Activated gamma-delta T cell treated with Interleukin-2 at 50 U/mL for 16 hours (primary cell): ENCODE data around the gene FRMD4B.
"Not testable (repeated sequence)": the region's sequence is repeated elsewhere in the genome, so short reads cannot be mapped to it uniquely, and the experiment has no call there.

Experiments used
- DNase-seq: peaks from one replicate; pipeline ENCODE4 v3.0.0-alpha.2; 2020

FRMD4B gene

DNA sequence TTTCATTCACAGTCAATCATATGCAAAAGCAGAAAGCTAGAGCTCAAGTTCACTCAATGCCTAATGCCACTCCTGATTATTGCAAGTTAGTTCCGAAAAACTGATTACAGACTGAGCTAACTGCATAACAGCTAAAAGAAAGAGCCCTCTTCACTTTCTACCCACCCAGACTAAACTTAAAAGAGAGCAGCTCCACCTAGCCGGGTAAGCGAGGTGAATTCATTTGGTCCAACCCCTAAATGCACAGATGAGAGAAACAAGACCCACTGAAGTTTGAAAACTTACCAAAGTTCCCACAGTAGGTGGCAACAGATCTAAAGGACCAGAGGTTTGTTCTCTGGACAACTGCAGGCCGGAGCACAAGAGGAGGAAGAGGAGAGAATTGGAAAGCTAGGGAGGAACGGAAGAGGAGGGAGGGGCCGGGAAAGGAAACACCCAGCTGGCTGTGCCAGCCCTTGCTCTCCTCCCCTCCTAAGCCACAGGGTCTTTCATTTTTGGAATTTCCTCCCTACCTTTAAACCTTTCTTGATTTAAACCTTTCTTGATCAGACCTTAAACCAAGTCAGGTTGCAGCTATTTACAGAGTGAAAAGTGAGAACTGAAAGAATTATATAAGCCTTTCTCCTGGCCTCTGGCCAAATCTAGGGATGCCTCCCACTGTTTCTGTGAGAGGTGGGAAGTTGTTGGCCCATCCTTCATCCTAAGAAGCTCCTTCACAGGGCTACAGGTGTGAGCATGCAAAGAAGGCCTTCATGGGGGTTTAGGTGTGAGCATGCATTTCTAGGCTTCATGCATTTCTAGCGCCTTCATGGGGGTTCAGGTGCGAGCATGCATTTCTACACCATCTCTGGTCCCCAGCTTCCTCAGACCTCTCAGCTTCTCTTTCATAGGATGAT is 148.8 kb downstream of the FRMD4B start:
- no peak for DNase-seq

DNA sequence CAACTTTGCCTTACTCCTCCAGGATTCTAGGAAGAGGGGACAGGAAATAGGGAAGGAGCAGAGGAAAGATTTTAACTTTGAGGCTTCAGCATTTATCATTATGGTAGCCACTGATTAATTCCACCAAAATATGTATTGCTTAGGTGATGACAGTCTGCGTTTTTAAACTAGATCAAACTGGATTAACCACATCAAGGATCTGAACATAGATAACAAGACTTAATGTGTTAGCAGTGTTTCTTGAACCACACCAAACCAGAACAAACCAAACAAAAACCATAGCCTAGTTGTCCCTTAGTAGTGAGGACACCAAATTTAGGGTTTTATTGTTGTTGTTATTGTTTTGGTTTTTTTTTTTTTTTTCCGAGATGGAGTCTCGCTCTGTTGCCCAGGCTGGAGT is 150.0 kb downstream of the FRMD4B start:
- DNase-seq, result no peak

DNA sequence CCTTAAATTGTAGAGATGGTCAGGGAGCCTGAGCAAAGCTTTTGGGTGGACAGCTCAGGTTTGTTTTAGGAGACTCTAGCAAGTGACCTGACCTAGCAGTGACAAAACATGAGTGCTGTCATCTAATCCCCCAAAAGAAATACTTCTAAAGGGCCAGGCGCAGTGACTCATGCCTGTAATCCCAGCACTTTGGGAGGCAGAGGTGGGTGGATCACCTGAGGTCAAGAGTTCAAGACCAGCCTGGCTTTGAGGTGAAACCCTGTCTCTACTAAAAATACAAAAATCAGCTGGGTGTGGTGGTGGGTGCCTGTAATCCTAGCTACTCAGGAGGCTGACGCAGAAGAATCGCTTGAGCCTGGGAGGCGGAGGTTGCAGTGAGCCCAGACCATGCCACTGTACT is 150.7 kb downstream of the FRMD4B start:
- DNase-seq, result not testable (repeated sequence)

DNA sequence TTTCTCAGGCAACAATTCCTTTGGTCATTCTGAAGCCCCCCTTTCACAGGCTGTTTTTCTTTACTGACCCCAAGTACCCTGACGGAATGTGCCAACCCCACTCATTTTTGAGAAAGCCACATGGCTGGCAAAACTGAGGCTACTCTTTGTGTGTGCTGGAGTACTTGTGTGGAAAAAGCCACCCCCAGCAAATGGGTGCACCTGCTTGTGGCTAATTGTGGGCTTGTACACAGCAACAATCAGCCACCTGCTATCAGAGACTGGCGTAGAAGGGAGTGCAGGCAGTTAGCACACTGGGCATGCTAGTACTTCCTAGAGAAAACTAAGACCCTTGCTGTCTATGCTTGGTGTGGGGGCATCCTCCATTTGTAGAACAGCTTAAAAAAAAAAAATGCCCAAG is 153.4 kb downstream of the FRMD4B start:
- no peak for DNase-seq

DNA sequence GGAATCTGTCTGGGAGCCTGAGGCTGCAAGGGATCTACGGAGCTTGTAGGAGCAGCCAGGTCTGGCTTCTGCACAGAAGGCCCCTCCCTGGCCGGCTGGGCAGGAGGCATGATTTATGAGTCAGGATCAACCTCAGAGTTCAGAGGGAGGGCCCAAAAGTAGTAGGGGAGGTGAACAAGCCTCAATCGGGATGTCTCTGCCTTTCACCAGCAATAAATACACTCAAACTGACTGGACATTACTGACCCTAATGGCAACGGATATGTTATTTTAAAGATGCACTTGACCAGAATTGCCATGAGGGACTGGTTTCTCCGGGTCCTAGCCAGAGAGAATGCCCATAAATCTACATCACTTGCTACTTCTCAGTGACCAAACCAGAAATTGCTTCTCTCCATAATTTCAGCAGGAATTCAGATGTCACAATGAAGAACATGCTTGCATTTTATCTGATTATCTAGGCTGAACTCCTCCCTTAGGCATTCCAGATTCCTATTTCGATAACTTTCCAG is 153.9 kb downstream of the FRMD4B start:
- DNase-seq, result no peak

DNA sequence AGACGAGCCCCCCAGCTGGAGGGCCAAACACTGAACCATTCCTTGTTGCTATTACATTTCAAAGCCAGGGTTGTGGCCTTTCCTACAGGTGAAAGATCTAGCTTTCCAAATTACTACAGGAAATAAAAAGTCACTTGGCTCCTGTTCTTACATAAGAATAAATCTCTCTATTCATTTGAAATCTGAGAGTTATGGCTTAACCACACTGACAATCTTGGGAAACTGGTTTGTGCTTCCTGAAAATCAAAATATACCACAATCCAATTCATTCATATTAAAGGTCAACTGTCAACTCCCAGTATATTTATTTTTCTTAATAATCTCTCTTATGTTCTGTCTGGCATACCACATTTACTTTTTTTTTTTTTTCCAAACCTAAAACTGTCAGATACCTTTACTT is 159.8 kb downstream of the FRMD4B start:
- DNase-seq, result no peak

DNA sequence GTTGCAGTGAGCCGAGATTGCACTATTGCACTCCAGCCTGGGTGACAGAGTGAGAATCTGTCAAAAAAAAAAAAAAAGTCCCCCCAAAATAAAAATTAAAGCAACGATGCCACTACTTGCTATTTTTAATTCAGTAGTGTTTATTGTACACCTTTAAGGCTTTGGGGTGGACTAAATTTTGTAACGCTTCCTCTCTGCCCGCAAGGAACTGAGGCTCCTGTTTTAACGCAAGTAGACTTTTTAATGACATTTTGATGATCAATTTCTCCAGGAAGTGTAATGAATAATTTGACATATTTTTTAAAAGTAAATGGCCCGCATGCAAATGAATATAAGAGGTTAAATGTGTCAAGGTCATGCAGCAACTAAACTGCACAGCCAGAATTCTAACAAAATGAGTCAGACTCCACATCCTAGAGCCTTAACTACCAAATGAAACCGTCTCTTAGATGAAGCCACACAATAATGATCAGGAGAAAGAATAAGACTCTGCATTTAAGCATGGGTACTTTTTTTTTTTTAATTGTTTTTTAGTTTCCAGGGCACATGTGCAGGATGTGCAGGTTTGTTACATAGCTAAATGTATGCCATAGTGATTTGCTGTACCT is 166.7 kb downstream of the FRMD4B start:
- no peak for DNase-seq

DNA sequence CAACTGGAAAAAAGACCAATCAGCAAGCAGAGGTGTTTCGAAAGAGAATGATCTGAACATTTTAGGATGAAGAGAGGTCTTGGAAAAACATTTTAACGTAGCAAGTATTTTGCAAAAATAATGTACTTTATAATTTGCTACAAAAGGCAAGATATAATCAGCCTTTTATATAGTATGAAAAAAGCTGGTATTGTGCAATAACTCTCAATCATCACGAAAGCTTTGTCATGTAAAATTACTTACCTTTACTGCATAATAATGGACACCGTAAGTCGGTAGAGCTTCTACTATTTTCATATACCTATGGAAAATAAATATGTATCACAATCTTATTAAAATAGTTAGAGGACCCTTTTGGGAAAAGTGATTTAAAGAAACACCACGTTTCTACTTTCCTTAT is 167.8 kb downstream of the FRMD4B start:
- no peak for DNase-seq

DNA sequence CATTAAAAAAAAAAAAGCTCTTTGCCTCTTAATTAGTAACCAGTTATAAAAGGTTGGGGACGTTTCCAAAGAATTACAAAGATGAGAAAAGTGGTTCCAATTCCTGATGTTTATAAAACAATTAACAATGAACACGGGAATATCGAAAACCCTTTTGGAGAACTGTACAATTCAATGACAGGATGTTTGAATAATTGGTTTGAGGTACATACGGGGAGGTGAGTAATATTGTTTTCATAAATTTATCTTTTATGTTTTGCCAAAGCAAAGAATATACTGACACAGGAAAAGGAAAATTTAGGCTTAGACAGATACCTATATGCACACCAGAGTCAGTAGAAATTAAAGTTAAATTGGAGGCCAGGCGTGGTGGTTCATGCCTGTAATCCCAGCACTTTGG is 168.9 kb downstream of the FRMD4B start:
- no peak for DNase-seq

DNA sequence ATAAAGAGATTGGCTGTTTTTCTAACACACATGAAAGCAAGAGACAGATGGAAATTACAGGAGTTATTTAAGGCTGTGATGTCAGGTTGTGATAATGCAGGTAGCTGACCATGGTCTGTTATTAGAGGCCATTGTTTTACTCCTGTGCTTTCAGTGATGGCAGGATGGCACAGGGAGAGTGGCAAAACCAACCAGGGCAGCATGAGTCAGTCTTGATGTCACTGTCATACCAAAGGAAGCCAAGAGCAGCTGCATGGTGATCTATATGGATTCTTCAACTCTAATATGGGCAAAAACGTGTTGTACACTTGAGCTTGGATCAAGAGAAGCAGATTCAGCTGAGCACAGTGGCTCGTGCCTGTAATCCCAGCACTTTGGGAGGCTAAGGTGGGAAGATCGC is 171.6 kb downstream of the FRMD4B start:
- no peak for DNase-seq

DNA sequence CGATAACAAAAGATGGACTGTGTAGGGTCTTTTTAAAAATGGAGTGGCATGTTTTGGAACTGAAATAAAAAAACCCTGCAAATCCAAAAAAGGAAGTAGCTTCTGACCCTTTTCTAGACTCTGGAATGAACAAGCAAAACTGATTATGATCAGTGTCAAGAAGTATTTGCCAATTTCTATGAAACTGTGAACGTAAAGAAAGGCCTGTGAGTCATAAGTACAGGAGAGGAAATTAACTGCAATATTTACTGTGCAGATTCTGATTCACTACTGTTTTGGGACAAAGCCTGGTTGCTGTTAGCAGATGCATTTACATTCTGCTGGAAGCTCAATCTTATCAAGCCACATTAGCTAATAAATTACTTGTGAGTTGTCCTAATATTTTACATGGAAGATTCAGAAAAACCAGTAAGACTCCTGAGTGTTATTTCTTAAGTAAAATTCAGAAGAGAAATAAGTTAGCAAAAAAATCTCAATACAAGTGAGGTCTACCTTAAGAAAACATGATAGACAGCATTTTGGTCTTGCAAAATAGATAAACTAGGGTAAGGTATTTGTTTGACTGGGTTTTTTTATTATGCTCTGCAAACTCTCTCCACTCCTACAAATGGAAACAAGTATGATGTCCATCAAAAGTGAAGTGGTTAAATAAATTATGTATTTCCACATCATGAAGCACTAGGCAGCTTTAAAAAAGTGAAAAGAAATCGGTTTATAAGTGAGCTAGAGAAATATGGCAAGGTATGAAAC is 173.3 kb downstream of the FRMD4B start:
- DNase-seq, result no peak

DNA sequence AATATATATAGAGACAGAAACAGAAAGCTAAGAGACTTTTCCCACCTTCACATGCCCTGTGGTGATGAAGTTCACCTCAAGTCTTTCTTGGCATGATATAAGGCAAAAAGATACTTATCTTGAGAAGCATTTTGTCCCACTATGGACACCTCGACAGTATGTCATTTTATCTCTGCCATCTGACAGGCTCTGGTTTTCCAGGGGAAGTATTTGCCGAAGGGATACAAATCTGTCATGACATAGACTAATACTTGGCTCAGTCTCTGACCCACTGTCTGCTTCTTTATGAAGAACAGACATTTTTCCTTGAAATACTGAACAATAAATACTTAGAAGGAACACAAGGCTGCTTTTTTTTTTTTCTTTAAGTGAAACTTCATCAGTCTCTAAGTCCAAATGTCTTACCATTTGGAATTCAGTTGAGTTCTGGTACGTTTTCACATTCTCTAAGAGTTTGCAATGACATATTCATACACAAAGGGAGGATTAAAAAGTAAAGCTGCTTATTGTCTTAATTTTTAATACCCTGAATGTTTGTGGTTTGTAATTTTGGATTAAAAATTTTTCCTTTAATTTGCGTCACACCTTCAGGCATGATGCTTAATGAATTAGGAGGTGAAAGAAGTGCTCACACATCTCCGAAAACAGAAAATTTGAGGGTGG is 175.7 kb downstream of the FRMD4B start:
- no peak for DNase-seq

DNA sequence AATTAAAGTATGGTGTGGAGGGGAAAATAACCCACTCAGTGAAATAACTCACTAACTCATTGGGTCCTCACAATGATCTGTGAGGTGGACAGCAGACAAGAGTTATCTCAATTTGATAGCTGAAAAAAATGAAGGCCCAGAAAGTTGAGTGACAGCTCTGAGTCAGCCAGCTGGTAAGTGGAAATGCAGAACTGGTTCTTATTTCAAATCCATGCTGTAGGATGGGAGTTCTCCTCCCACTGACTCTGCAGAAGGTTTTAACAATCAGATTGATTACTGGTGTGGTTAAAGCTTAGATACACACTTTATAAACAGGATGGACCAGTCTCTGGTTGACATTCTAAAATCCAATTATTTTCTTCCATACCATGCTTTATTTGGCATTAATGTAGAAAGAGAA is 176.5 kb downstream of the FRMD4B start:
- DNase-seq, result no peak

DNA sequence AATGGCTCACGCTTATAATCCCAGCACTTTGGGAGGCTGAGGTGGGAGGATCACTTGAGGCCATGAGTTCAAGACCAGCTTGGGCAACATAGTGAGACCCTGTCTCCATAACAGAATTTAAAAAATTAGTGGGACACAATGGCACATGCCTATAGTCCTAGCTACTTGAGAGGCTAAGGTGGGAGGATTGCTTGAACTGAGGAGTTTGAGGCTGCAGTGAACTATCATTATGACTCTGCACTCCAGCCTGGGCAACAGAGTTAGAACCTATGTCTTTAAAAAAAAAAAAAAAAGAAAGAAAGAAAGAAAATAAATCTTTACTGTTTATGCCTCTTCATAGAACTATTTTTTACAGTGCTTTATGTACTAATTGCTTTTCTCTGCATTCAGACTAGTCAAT is 178.9 kb downstream of the FRMD4B start:
- DNase-seq, result no peak

DNA sequence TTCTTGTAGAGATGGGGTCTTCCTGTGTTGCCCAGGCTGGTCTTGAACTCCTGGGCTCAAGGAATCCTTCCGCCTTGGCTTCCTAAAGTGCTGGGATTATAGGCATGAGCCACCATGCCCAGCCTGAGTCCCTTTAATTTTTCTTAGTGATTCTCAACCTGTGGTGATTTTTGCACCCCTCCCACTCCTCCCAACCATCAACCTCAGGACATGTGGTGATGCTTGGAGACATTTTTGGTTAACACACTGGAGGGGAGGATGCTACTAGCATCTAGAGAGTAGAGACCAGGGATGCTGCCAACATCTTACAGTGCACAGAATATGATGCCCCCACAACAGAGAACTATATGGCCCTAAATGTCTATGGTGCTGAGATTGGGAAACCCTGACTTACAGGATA is 180.5 kb downstream of the FRMD4B start:
- DNase-seq, result no peak

DNA sequence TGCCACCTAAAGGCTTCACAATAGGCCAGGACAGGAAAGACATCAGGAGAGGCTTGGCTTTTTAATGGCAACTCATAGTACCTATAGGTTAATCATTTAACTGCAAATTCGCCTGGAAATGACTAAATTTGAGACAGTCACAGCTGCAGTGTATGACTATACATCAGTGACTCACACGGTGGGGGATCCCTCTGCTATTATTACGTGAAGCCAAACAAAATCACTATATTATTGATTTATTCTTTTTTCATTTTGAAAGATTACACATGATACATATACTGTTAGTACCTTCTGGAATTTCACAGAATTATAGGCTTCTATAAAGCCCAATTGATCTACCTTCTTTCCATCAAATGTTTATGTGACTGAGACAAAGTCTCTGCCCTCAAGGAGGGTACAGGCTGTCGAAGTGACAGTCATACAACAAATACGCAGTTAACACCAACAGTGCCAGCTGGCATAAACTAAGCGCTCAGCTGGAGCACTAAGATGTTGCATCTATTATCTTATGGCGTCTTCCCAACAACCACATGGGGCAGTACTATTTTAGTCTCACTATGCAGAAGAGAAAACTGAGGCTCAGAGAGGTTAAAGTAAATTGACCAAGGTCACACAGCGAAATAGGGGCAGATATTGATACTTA is 181.5 kb downstream of the FRMD4B start:
- no peak for DNase-seq

DNA sequence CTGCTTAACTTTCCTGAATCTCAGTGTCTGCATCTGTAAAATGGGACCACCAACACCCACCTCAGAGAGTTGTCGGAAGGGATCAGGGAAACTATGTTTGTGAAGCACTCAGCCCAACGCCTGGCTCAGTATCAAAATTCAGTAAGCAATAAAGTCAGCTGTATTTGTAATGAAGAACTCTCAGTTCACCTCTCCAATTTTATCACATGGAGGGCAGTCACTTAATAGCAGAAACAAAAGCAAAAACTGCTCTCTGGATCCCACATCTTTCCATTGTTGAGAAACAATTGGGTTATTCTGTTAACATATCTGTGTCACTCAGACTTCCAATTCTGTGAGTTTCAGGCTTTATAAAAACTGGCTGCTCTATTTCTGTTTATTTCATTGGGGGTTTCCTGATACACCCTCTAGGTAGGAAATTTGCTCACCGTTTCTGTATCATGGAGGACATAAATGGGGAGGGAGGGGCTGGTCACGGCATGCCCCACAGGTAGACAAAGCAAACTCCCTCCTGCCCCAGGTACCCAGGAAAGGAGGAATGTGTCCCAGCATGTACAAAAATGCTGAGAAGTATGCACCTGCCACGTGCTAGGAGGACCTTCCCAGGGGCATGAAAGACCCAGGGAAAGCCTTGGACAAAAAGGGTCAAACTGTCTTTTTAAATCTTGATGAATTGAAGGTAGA is 182.1 kb downstream of the FRMD4B start:
- DNase-seq, result no peak

DNA sequence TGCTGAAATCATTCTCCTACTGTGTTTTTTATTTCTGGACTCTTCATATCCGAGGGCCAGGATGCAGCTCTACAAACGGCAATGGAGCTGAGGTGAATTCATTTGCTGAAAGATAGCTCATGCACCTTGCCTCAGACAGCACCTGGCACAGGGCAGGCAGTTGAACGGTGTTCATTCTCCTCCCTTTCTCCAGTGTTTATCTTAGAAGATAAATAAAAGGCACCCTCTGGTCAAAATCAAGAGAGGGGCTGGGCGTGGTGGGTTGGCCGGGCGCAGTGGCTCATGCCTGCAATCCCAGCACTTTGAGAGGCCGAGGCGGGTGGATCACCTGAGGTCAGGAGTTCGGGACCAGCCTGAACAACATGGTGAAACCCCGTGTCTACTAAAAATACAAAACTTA is 184.2 kb downstream of the FRMD4B start:
- no peak for DNase-seq

DNA sequence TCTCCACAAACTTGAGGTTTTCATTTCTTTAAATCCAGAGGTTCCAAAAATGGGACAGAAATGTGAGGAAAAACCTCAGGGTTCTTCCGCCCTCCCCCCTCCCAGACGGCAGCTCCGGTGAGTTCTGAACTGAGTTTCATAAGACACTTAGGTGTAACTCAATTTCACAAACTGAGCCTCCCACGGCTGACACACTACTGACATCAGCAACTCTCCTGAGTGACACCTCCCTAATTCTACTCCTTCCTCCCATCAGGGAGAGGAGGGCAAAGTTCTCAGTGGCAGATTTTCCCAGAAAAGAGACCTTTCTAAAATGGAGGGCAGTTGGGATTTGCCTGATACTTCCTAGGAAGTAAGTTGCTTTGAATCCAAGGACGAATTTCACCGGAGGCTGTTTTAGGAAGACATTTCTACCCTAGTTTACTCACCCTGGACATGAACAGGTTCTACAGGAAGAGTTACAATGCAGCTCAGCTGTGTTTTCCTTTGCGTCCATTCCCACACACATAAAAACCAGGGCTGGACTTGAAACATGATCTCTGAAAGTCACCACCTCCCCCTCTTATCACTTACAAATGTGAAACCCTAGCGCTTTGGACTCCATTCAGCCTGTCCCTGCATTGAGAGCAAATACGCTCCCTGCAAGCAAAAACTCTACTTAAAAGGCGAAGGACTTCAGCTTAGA is 185.4 kb downstream of the FRMD4B start:
- no peak for DNase-seq

DNA sequence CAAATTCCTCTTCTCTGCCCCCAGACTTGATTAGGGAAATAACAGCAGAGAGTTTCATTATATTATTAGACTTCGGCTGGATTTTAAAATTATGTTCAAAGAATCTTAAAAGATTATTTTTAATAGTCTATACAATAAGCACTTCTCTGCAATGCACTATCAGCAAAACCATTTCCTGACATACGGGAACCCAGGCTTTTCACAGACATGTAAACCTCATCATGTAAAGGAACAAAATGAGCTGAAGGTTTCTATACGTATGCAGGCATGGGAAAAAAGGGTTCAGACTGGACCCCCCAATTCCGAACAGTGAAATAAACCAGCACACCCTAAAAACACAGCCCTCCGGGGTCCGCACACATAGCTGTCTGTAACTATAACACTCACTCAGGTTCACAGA is 185.9 kb downstream of the FRMD4B start:
- DNase-seq, result no peak

DNA sequence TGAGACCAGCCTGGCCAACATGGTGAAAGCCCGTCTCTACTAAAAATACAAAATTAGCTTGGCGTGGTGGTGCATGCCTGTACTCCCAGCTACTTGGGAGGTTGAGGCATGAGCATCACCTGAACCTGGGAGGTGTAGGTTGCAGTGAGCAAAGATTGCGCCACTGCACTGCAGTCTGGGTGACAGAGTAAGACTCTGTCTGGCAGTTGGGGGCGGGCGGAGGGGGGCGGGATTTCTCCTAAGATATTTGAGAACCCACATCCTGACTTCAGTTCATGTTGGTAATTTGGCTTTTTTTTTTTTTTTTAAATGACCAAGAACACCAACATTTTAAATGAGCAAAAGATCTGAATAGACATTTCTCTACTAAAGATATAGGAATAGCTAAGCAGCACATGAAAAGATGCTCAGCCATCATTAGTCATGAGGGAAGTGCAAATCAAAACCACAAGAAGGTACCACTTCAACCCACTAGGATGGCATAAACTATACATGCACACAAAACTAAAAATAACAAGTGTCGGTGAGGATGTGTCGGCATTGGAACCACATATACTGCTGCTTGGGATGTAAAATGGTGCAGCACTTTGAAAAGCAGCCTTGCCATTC is 187.9 kb downstream of the FRMD4B start:
- peak; percentile 50 for DNase-seq
